Fibroblast of pulmonary artery (primary cell): ENCODE results near the gene SASH1.

Source experiments
- DNase-seq: peaks from one replicate; pipeline ENCODE4 v3.0.0-alpha.2; 2010; ENCODE audit warnings: low read depth
- H3K4me3 ChIP-seq: replicated peaks from 2 replicates; pipeline ENCODE4 v1.5.1; 2011; ENCODE audit warnings: low read depth, mild to moderate bottlenecking, control low read depth, low read length, moderate library complexity
- TF ChIP-seq, protein P1 (sequence below): IDR thresholded peaks from 2 replicates; pipeline ENCODE4 v1.5.1; 2011; ENCODE audit warnings: mild to moderate bottlenecking, control low read depth, low read length, inconsistent platforms; ENCODE audit errors: missing control alignments

SASH1 gene

DNA sequence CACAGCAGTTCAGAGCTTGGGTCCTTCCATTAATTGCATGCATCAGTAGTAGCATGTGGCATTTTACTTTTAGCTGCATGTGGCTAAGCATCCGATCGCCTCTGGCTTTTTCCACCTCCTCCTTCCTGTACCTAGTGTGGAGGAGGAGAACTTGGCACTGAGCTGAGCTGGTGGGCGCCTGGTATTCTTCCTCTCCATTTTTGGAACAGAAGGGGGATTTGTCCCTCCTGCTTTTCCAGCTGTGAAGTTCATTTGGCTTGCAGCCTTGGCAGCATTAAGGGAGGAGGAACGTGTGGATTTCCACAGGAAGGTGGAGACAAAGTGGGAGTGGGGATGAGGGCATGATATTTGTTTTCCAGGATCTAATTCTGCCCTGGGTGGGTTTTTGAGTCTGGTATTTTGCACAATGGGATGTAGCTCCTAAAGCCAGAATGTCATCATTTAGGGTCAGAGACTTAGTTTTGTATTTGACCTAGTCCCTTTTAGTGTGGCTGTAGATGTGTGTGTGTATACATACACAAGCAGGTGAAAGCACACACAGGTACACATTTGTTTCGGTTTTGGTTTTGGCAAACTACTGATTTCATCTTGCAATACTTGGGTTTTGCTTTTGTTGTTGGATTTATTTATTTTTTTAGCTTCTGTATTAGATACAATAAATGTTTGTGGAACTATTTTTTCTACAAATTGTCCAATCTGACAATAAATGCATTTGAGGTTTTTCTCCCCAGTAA, 90.0 kb downstream of the SASH1 start:
- H3K4me3 ChIP-seq: no peak overlapping the region
- TF ChIP-seq, protein P1, sequence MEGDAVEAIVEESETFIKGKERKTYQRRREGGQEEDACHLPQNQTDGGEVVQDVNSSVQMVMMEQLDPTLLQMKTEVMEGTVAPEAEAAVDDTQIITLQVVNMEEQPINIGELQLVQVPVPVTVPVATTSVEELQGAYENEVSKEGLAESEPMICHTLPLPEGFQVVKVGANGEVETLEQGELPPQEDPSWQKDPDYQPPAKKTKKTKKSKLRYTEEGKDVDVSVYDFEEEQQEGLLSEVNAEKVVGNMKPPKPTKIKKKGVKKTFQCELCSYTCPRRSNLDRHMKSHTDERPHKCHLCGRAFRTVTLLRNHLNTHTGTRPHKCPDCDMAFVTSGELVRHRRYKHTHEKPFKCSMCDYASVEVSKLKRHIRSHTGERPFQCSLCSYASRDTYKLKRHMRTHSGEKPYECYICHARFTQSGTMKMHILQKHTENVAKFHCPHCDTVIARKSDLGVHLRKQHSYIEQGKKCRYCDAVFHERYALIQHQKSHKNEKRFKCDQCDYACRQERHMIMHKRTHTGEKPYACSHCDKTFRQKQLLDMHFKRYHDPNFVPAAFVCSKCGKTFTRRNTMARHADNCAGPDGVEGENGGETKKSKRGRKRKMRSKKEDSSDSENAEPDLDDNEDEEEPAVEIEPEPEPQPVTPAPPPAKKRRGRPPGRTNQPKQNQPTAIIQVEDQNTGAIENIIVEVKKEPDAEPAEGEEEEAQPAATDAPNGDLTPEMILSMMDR: no peak
- DNase-seq: peak; percentile 19

DNA sequence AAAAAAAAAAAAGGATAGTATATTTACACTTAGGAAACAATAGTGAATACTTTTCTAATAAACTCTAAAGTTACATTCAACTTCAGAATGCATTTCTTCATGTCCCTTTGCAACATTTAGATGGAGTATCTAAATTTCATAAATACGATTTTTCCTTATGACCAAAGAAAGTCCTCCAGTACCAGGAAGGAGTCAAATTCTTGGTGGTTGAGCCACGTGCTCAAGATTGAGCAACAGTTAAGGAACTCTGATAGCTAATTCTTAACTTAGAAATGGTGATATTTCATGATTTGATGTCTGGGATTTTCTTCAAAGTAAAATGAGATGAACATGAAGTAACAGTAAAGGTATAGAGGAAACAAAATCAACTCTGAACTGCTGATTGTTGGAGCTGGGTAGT, 92.7 kb downstream of the SASH1 start:
- TF ChIP-seq, protein P1: no peak
- H3K4me3 ChIP-seq: no peak overlapping the region
- peak; percentile 76 for DNase-seq

DNA sequence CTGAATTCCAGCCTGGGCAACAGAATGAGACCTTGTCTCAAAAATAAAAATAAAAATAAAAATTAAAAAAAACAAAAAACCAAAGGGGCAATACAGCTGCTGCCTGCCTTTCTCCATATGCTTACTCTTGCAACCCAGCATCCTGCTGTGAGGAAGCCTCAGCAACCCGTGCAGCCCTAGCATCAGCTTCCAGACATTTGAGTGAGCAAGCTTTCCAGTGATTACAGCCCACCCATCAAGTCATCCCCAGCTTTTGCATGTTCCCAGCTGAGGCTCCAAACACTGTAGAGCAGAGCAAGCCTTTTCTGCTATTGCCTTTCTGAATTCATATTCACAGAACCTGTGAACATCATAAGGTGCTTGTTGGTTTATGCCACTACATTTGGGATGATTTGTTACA, 93.8 kb downstream of the SASH1 start:
- no peak overlapping the region for H3K4me3 ChIP-seq
- TF ChIP-seq, protein P1: no peak
- DNase-seq: no peak

DNA sequence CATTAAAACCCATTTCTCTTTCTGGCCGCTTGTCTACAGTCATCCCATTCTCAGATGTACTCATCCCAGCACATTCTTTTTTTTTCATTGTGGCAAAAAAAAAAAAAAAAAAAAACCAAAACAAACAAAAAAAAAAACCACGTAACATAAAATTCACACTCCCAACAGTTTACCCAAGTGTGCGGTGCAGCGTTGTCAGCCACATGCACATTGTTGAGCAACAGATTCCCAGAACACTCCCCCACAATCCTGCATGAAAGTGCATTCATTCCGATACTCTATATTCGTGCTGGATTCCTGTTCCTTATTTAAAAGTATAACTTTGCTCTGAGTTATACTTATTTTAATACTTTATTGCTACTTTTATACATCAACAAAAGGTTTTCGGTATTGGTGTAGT, 96.0 kb downstream of the SASH1 start:
- peak; percentile 77 for DNase-seq
- TF ChIP-seq, protein P1: no peak

DNA sequence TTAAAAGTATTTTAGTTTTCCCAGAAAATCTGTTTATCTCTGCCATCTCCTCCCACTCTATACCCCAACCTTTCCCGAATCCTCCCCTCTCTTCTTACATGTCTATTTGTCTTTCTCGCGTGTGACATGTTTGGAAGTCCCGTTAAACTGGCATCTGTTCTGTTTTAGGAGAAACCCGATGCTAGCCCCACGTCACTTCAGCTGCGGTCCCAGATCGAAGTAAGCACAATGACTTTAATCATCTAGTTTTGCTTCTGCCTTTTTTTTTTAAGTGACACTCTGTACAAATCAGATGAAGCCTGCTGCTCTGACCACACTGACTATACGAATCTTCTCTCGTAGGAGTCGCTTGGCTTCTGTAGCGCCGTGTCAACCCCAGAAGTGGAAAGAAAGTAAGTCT, 97.4 kb downstream of the SASH1 start:
- DNase-seq: no peak
- TF ChIP-seq, protein P1: no peak
- no peak overlapping the region for H3K4me3 ChIP-seq

More for the DNA sequence above, 96.0 kb downstream of the SASH1 start:
- no peak overlapping the region for H3K4me3 ChIP-seq

DNA sequence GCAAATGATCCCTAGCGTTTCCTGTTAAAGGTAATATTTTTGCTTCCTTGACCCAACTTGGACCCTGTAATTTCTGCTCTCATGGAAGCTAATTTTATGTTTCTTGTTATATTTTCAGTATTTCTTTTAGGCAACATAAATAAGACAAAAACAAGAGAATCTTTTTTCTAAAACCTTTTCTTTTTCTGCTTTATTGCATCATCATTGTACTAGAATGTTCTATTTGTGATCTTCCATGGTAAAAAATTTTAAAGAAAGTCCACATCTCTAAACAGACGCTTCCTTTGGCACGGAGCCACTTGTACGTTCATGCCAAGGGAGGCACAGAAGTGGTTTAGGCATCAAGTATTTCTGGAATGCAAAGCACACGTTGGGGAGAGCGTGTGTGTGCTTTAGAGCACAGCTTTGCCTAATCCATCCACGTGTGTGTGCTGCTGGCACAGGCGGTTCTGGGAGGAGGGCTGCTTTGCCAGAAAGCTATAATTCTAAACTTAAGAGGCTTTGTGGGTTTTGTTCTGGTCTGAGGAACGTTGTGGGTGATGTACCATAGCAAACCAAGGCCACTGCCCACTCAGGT, 98.3 kb downstream of the SASH1 start:
- TF ChIP-seq, protein P1: no peak
- DNase-seq: peak; percentile 98
- no peak overlapping the region for H3K4me3 ChIP-seq

DNA sequence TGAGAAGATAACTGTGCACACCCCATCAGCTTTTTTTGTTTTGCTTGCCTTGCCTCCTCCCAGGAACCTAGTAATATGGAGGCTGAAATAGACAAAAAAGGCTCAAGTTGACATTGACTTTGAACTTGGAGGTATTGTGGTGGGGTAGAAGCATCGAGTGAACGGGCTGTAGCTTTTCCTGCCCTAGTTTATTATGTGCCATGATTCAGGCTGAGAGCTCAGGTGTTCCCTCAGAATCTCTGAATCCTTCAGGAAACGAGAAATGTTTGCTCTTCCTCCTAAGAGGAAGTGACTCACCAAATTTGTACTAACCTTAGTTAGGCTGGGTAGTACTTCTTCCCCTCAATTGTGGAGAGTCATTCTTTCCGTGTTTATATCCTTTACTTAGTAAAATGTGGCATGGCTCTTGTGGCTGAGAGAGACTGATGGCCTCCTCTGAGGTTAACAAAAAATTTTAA, 98.8 kb downstream of the SASH1 start:
- peak; percentile 80 for DNase-seq
- no peak overlapping the region for H3K4me3 ChIP-seq
- TF ChIP-seq, protein P1: no peak
